MM.1S (cell line): ENCODE measurements around the gene COX20.

Experiments
- DNase-seq: peaks from one replicate; pipeline ENCODE4 v3.0.0-alpha.2; 2015
- H2AFZ ChIP-seq: fragments of 300-600 bp; sonication (generic); 2 replicates; pipeline ENCODE4 v1.6.0; 2016; ENCODE audit warnings: antibody characterized with exemption, low read length
- H3F3A ChIP-seq: fragments of 300-600 bp; sonication (generic); 2 replicates; pipeline ENCODE4 v1.6.1; 2016; ENCODE audit warnings: mild to moderate bottlenecking, antibody characterized with exemption, low read length, moderate library complexity, mixed read lengths; ENCODE audit not compliant: insufficient read depth
- H3K27ac ChIP-seq: fragments of 300-600 bp; sonication (generic); 2 replicates; pipeline ENCODE4 v1.5.1; 2016; ENCODE audit warnings: mild to moderate bottlenecking, low read length
- H3K27me3 ChIP-seq: fragments of 300-600 bp; sonication (generic); replicated peaks from 2 replicates; pipeline ENCODE4 v1.6.0; 2016; ENCODE audit warnings: low read length; ENCODE audit not compliant: insufficient read depth
- H3K36me3 ChIP-seq: fragments of 300-600 bp; sonication (generic); replicated peaks from 2 replicates; pipeline ENCODE4 v1.6.1; 2016; ENCODE audit warnings: mild to moderate bottlenecking, low read length, mixed read lengths; ENCODE audit not compliant: insufficient read depth
- H3K4me1 ChIP-seq: fragments of 300-600 bp; sonication (generic); 2 replicates; pipeline ENCODE4 v1.6.1; 2016; ENCODE audit warnings: low read length, mixed read lengths
- H3K4me2 ChIP-seq: fragments of 300-600 bp; sonication (generic); 2 replicates; pipeline ENCODE4 v1.6.0; 2016; ENCODE audit warnings: low read depth, low read length
- H3K4me3 ChIP-seq: fragments of 300-600 bp; sonication (generic); 2 replicates; pipeline ENCODE4 v1.5.1; 2016; ENCODE audit warnings: low read length, mixed read lengths
- H3K79me2 ChIP-seq: fragments of 300-600 bp; sonication (generic); 2 replicates; pipeline ENCODE4 v1.6.1; 2016; ENCODE audit warnings: mixed run types, low read length, mixed read lengths
- H3K9ac ChIP-seq: fragments of 300-600 bp; sonication (generic); 2 replicates; pipeline ENCODE4 v1.6.1; 2016; ENCODE audit warnings: low read length, mixed read lengths
- H3K9me2 ChIP-seq: fragments of 300-600 bp; sonication (generic); replicated peaks from 2 replicates; pipeline ENCODE4 v1.6.1; 2016; ENCODE audit warnings: mild to moderate bottlenecking, low read length, mixed read lengths; ENCODE audit not compliant: insufficient read depth
- H3K9me3 ChIP-seq: fragments of 300-600 bp; sonication (generic); replicated peaks from 2 replicates; pipeline ENCODE4 v1.6.1; 2016; ENCODE audit warnings: mild to moderate bottlenecking, low read length, mixed read lengths; ENCODE audit not compliant: insufficient read depth
- H4K20me1 ChIP-seq: fragments of 300-600 bp; sonication (generic); 2 replicates; pipeline ENCODE4 v1.6.1; 2016; ENCODE audit warnings: mild to moderate bottlenecking, low read length, moderate library complexity, mixed read lengths; ENCODE audit not compliant: insufficient read depth
- CTCF ChIP-seq: fragments of 300-600 bp; sonication (generic); IDR thresholded peaks from 2 replicates; pipeline ENCODE4 v1.5.1; 2016; ENCODE audit warnings: antibody characterized with exemption, low read length, mixed read lengths
- EZH2 ChIP-seq: fragments of 300-600 bp; sonication (generic); optimal IDR thresholded peaks from 2 replicates; pipeline ENCODE3; 2017; ENCODE audit warnings: low read depth, mild to moderate bottlenecking, antibody characterized with exemption, low read length, mixed read lengths
- EZH2phosphoT487 ChIP-seq: fragments of 300-600 bp; sonication (generic); IDR thresholded peaks from 2 replicates; pipeline ENCODE4 v1.6.1; 2018; ENCODE audit warnings: antibody characterized with exemption, low read length

Gene COX20

GRCh38 chr1:244869950-244870349 lies 34.5 kb downstream of the COX20 start:
- Histone ChIP-seq H3K4me3 (no peak overlapping the region), H3K79me2 (peaks cover under 1% of the 10 kb centered on the region; the same call in 1 of the 2 replicates), H3K9ac (no peak overlapping the region), H3K4me2 (no peak overlapping the region), H2AFZ (no peak overlapping the region; the same call in 1 of the 2 replicates), H3K9me3 (no peaks in the 10 kb centered on the region), H3K27me3 (no peaks in the 10 kb centered on the region), H3K4me1 (no peaks in the 10 kb centered on the region), H3K36me3 (no peaks in the 10 kb centered on the region), H3F3A (peaks cover 2% of the 10 kb centered on the region; the same call in 1 of the 2 replicates), H3K9me2 (no peaks in the 10 kb centered on the region), H4K20me1 (no peaks in the 10 kb centered on the region), H3K27ac (no peak overlapping the region)
- DNase-seq, result no peak
- TF ChIP-seq EZH2, result no peak
- no peak for TF ChIP-seq CTCF
- TF ChIP-seq EZH2phosphoT487, result no peak

GRCh38 chr1:244874974-244875579 lies 39.6 kb downstream of the COX20 start:
- TF ChIP-seq EZH2phosphoT487, result no peak
- TF ChIP-seq EZH2, result no peak
- no peak for TF ChIP-seq CTCF
- H3K9me2 ChIP-seq, result no peaks in the 10 kb centered on the region
- no peaks in the 10 kb centered on the region for H3F3A ChIP-seq
- no peak overlapping the region for H3K4me3 ChIP-seq
- H3K4me2 ChIP-seq, result no peak overlapping the region
- H3K9me3 ChIP-seq, result no peaks in the 10 kb centered on the region
- H2AFZ ChIP-seq, result no peak overlapping the region
- no peaks in the 10 kb centered on the region for H3K27me3 ChIP-seq
- no peak overlapping the region for H3K27ac ChIP-seq
- H3K36me3 ChIP-seq, result no peaks in the 10 kb centered on the region
- H3K4me1 ChIP-seq, result no peaks in the 10 kb centered on the region
- H3K9ac ChIP-seq, result no peak overlapping the region
- H3K79me2 ChIP-seq, result no peaks in the 10 kb centered on the region
- no peak for DNase-seq
- H4K20me1 ChIP-seq, result no peaks in the 10 kb centered on the region

DNA sequence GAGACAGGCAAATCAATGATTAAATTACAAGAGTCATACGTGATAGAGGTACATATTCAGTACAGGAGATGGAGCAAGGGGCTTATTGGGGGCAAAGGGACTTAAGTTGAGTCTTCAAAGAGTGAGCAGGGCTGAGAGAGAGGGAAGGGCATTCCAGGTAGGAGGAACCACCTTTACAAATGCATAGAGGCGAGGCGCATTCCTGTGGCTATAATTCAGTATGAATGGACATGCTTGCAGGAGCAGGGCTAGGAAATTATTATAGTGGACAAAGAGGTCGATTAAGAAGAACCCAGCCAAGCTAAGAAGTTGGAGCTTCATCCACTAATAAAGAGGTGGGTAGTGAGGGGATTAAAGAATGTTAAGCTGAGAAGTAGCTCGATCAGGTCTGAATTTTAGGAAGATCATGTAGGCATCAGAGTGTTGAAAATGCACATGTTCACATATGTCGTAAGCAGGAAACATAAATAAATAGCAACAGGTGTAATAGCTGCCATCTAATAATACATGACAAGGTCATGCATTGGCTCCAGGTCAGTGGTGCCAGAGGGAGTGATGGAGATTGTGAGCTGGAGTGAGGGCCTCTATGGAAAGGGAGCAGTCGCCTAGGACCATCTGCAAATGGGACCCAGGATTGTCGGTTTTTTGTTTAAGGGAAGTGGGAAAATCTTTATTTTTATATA lies 40.9 kb downstream of the COX20 start:
- Histone ChIP-seq H3K27ac (no peak overlapping the region), H3F3A (no peaks in the 10 kb centered on the region), H3K9me2 (no peaks in the 10 kb centered on the region), H3K4me1 (no peaks in the 10 kb centered on the region), H3K9ac (no peak overlapping the region), H3K4me3 (no peak overlapping the region), H3K36me3 (no peaks in the 10 kb centered on the region), H3K4me2 (no peak overlapping the region), H3K27me3 (no peaks in the 10 kb centered on the region), H3K79me2 (no peaks in the 10 kb centered on the region), H2AFZ (no peak overlapping the region), H4K20me1 (no peaks in the 10 kb centered on the region), H3K9me3 (no peaks in the 10 kb centered on the region)
- no peak for TF ChIP-seq CTCF
- TF ChIP-seq EZH2phosphoT487, result no peak
- TF ChIP-seq EZH2, result no peak
- no peak for DNase-seq
